NCI-H2081 treated with DMSO at 0.1 percent for 48 hours (cell line): ENCODE measurements around the gene SP4.

Source experiments
- DNase-seq: peaks from one replicate; lab custom pipeline; 2025; lab: John Stamatoyannopoulos, UW

SP4 gene

DNA sequence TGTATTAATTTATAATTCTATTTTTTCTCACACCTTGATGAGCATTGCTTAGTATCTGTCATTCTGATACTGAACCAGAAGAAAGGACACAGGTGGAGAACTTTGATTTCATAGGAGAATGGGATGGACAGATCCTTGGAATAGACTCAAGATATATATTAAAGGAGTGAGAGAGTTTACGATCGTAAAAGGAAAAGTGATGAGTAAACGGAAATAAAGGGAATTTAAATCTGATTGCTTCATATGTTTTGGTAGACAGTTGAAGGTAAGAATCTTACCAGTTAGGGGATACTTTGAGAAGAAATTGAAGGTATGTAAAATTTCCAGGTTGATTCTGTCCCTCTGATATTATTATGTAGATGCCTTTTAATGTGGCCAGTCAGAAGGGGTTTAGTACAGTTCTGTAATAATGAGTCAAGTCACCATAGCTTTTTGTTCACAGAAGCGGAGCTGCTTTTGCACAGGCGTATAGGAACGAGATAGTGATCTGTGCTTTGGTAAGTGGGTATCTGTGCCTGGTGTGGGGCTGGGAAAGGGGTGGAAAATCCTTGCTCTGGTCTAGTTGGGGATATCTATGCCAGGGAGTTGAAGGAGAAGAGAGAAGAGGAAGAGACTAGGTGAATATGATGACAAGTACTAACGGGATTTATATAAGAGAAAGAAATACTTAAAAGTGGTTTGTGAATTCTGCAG, 15.4 kb downstream of the SP4 start:
- DNase-seq: no peak

DNA sequence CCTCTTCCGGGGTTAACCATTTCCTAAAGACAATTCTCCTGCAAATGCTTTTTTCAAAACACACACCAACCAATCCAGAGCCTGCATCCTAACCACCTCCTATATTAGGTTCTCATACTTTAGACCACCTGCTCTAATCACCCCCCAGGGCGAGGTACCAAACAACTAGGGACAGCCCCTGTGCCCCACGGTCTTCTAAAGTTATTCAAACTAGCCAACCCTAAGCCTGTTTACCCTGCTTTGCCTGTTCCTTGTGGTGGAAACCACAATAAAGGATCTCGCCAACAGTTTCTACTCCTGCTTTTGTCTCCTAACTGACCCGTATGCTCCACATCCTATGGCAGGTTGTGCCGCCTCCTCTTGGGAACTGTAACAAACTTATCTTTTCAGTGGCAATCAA, 21.1 kb downstream of the SP4 start:
- no peak for DNase-seq

GRCh38 chr7:21450076-21450475, 22.2 kb downstream of the SP4 start:
- no peak for DNase-seq

DNA sequence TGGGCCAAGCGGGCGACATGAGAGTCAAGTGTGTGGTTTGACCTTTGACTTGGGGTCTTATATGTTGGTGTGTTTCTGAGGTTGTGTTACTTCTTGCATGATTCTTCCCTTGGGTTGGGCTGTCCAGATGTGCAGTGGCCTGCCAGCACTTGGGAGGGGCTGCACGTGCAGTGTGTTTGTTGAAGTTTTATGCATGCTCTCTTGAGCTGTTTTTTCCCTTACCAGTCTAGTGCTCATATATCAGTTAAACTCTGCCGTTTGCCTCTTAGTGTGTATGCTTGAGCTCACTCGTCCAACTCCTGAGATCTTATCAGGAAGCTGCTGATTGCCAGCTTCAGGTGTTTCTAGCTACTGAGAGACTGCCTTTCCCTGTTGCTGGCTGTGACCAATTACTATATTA, 23.1 kb downstream of the SP4 start:
- no peak for DNase-seq

- DNase-seq: no peak
Measured at GRCh38 chr7:21454182-21454581, 26.3 kb downstream of the SP4 start.

DNA sequence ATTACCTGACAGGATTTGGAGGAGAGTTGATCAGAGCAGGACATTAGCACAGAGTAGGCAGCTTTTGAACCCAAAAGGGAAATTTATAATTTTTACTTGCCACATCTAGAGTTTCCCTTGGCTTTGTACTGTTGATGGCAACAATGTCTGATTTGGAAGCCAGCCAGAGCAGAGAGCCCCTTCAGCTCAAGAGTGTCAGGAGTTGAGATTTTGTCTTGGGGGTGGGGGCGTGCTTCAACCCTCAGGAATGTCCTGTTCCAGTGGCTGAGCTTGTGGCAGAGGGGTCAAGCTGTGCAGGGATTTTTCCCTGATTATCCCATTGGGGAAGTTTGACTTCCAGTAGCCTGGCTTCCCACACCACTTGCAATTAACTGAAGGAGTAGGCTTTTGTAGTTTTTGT, 27.0 kb downstream of the SP4 start:
- no peak for DNase-seq

DNA sequence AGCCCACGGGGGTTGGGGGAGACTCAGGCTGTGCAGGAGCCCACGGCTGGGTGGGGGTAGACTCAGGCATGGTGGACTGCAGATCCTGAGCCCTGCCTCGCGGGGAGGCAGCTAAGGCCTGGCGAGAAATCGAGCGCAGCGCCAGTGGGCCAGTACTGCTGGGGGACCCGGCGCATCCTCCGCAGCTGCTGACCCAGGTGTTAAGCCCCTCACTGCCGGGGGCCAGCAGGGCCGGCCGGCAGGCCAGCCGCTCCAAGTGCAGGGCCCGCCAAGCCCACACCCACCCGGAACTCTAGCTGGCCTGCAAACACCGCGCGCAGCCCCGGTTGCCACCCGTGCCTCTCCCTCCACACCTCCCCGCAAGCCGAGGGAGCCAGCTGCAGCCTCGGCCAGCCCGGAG, 33.4 kb downstream of the SP4 start:
- no peak for DNase-seq

GRCh38 chr7:21462081-21462480, 34.2 kb downstream of the SP4 start:
- no peak for DNase-seq

DNA sequence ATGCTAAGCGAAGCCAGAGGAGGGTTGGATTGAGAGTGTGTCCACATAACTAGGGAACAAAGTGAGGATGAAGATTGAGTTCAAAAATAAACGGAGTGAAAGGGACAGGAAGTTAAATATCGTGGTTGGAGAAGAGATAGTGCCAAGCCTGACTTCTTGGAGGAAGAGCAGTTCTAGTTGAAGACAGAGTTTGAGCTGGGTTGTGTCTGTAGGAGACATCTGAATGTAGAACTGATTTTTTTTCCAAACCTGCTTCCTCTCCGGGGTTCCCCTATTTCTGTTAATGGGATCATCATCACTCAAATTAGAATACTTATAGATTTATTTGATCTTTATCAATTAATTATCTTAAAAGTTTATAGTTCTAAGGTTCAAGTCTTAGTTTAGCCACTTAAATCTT, 35.6 kb downstream of the SP4 start:
- no peak for DNase-seq

DNA sequence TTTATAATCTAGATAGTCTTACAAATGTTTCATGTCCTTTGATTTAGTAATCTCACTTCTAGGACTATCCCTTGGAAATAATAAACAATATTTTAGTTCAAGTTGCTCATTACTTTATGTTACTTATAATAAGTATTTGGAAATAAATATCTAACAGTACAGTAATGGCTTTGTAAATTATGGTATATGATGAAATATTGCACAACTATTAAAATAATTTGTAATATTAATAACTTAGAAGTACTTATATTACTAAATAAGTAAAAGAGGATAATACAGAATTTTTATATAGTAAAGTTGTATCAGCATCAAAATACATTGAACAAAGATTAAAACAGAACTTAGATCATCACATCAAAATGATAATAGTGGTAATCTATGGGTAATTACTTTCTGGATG, 41.1 kb downstream of the SP4 start:
- no peak for DNase-seq

GRCh38 chr7:21469894-21470293, 42.0 kb downstream of the SP4 start:
- DNase-seq: no peak

DNA sequence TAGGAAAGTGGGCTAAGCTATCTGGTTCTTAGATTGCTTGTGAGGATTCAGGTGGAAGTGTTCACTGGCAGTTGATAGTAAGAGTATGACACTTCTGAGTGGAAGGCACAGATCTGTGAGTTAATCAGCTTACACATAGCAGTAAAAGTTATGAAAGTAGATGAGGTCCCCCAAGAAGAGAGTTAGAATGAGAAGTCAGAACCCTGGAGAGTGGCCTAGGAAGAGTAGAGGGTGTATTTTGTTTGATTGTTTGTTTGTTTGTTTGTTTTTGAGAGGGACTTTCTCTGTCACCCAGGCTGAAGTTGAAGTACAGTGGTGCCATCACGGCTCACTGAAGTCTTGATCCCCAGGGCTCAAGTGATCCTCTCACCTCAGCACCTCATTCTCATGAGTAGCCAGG, 44.1 kb downstream of the SP4 start:
- no peak for DNase-seq

DNA sequence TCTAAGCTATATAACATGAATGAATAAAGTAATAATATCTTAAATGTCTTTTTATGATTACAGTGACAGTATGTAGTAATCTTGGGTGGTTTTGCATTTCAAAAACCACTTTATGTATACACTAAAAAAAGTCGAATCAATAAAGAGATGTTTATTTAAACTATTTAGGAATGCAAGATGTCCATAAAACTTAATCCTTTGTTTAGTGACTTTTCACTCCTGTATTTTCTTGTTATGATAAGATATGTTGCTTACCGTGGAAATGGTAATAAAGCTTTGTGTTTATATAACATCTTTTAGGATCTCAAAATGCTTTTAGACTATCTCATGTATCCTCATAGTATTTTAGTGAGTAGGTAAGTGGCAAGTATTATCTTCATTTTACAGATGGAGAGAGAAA, 48.5 kb downstream of the SP4 start:
- DNase-seq: no peak

DNA sequence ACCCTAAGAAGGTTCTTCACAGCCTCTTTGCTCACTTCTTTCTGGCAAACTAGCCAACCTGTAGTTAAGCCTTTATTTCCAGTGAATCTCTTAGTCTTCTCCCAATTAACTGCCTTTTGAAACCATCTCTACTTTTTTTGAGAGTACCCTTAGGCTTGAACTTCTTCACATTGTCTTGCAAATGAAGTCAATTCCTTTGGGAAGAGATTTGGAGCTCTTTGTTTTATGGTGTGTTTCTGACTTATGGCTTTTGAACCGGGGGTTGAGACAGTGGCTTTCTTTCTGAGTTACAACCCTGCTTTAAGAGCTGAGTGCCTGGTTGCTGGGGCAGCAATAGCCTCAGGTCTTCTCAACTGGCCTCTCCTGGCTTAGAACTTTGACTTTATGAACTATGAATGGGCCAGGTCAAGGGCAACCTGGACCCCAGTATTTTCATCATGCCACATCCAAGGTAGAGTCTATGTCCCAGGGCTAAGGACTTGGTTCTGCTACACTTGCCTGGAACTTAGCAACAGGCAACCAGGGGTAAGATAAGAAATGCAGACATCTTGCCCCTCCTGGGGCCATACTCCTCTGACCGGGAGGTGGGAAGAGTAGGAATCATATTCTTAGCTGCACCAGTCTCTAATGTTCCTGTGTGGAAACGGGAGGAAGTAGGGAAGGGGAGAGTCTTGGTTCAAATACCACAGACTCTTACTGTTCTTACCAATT, 53.0 kb downstream of the SP4 start:
- DNase-seq: no peak

DNA sequence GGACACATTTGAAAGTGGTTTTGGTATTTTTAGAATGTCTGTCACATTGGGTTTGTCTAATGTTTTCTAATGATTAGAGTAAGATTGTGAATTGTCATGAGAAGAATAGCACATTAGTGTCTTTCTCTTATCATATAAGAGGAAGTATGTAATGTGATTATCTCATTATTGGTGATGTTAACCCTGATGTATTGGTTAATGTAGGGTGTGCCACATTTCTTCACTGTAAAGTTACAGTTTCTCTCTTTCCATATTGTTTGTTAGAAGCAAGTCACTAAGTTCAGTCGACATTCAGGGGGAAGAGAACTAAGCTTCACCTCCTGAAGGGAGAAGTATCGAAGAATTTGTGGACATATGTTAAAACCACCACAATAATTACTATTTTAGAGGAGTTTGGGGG, 58.6 kb downstream of the SP4 start:
- no peak for DNase-seq

GRCh38 chr7:21495731-21496130, 67.8 kb downstream of the SP4 start:
- DNase-seq: no peak

GRCh38 chr7:21497072-21497471, 69.2 kb downstream of the SP4 start:
- DNase-seq: no peak

DNA sequence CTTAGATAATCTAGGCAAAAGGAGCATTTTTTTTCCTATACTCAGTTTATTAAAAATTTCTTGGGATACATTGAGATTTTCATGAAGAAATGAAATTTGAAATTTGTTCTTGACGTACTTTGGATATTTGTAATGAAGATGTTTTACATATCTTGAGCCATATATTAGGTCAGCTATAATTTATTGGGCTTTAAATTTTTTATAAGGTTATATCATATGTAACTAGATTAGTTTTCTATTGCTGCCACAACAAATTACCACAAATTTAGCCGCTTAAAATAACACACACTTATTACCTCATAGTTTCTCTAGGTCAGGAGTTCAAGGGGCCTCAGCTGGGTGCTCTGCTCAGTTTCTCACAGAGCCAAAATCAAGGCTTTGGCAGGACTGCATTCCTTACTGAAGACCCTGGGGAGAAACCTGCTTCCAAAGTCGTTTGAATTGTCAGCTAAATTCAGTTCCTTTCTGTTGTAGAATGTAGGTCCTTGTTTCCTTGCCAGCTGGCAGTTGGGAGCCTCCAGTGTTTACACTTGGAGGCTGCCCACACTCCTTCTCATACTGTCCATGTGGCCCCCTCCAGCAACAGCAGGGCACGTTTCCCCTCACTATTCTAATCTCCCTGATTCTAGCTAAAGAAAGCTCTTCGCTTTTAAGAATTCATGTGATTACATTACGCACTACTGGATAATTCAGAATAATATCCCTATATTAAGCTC, 72.4 kb downstream of the SP4 start:
- no peak for DNase-seq

DNA sequence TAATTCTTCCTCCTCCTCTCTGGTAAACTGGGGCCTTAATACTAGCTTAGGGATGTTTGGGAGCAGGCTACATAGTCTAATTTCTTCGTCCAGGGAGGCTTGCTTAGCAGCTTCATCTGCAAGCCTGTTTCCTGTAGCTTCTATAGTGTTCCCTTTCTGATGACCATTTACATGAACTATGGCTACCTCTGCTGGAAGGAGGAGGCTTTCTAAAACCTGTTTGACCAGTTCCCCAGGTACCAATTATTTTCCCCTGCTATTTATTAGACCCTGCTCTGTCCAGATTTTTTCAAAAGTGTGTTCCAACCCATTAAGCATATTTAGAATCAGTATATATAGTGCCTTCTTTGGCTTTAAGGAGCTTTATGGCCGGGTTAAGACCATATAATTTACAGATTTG, 76.1 kb downstream of the SP4 start:
- no peak for DNase-seq

- DNase-seq: no peak
Measured at GRCh38 chr7:21507627-21508343, 79.9 kb downstream of the SP4 start.

- no peak for DNase-seq
Measured at GRCh38 chr7:21508538-21508937, 80.7 kb downstream of the SP4 start.

DNA sequence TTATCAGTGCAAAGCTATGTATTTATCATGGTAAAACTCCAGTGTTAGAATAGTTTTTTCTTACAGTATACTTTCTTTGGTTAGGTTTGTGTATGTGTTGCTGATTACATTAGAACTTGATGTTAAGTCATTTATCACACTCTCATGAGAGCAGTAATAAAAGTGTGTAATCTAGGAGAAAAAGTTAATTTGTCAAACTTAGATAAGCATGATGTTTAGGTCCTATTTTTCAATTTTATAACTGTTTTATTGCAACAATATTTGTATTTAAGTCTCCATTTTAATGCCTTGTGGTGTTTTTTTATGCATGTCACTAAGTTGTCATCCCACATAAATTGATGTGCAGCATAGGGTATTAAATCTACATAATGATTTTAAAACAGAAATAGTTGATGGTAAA, 86.2 kb downstream of the SP4 start:
- DNase-seq: no peak

- DNase-seq: no peak
Measured at GRCh38 chr7:21524680-21525079, 96.8 kb downstream of the SP4 start.
